Stimulated activated CD4-positive, alpha-beta T cell treated with anti-CD3 and anti-CD28 coated beads, TNF-alpha, amount 100 ng/mL, for 1 hour (primary cell): ENCODE data around the gene ABRAXAS1.
"Not testable (repeated sequence)": the region's sequence is repeated elsewhere in the genome, so short reads cannot be mapped to it uniquely, and the experiment has no call there.

Experiments
- DNase-seq, 3 donors: peaks; one replicate each; pipeline ENCODE4 v3.0.0-alpha.2; 2020; ENCODE audit warnings: low read depth in 3 of 3, low spot score in 1 of 3

ABRAXAS1 gene

GRCh38 chr4:83484500-83485461 is at the start of gene ABRAXAS1:
TSS of gene ABRAXAS1 (minus strand) at chr4:83485100. CDS start at chr4:83485072, 28 bp downstream.
- peak; percentile 82 to 95 (median 90) for DNase-seq

GRCh38 chr4:83527671-83528070 is 42.8 kb upstream of the ABRAXAS1 start:
- DNase-seq = no peak

- DNase-seq = no peak
Observed at GRCh38 chr4:83522239-83522638, 37.3 kb upstream of the ABRAXAS1 start.

- DNase-seq = no peak
Observed at GRCh38 chr4:83516042-83516772, 31.3 kb upstream of the ABRAXAS1 start.

- DNase-seq = no peak
Observed at GRCh38 chr4:83510442-83510841, 25.5 kb upstream of the ABRAXAS1 start.

GRCh38 chr4:83509156-83509585 is 24.3 kb upstream of the ABRAXAS1 start:
- DNase-seq = peak in 2 of 3 donors; percentile 6 to 8

- no peak for DNase-seq
Observed at GRCh38 chr4:83504996-83505395, 20.1 kb upstream of the ABRAXAS1 start.

GRCh38 chr4:83504503-83504902 is 19.6 kb upstream of the ABRAXAS1 start:
- no peak for DNase-seq

- DNase-seq = no peak
Observed at GRCh38 chr4:83503974-83504373, 19.1 kb upstream of the ABRAXAS1 start.

- not testable (repeated sequence) for DNase-seq
Observed at GRCh38 chr4:83501671-83502070, 16.8 kb upstream of the ABRAXAS1 start.

GRCh38 chr4:83498187-83498586 is 13.3 kb upstream of the ABRAXAS1 start:
- no peak for DNase-seq

GRCh38 chr4:83496085-83496917 is 11.4 kb upstream of the ABRAXAS1 start:
- DNase-seq = not testable (repeated sequence)

- no peak for DNase-seq
Observed at GRCh38 chr4:83490876-83491450, 6.1 kb upstream of the ABRAXAS1 start.

- DNase-seq = no peak
Observed at GRCh38 chr4:83489711-83490326, 4.9 kb upstream of the ABRAXAS1 start.

- no peak for DNase-seq
Observed at GRCh38 chr4:83486457-83487129, 1.7 kb upstream of the ABRAXAS1 start.

- DNase-seq = no peak
Observed at GRCh38 chr4:83473966-83474365, 10.9 kb downstream of the ABRAXAS1 start.

- DNase-seq = no peak
Observed at GRCh38 chr4:83473423-83473822, 11.5 kb downstream of the ABRAXAS1 start.

- DNase-seq = no peak
Observed at GRCh38 chr4:83456184-83456501, 28.8 kb downstream of the ABRAXAS1 start.

- DNase-seq = peak; percentile 75 to 92 (median 86)
Observed at GRCh38 chr4:83455281-83456183, 29.4 kb downstream of the ABRAXAS1 start, which contains the start of the genes HELQ and MRPS18C. TSS of gene HELQ (minus strand) at chr4:83455823. CDS start at chr4:83455693, 130 bp downstream. TSS of gene MRPS18C (plus strand) at chr4:83456058. CDS start at chr4:83456078, 20 bp downstream.
